CD4-positive, alpha-beta T cell treated with Interleukin-21 for 1 hour (primary cell): ENCODE data around the gene HSPB6.
A peak's percentile ranks its signal among the peaks of the same experiment; 100 is the strongest.

Experiments
- DNase-seq: peaks from one replicate; pipeline ENCODE4 v3.0.0-alpha.2; 2020

The HSPB6 gene

DNA sequence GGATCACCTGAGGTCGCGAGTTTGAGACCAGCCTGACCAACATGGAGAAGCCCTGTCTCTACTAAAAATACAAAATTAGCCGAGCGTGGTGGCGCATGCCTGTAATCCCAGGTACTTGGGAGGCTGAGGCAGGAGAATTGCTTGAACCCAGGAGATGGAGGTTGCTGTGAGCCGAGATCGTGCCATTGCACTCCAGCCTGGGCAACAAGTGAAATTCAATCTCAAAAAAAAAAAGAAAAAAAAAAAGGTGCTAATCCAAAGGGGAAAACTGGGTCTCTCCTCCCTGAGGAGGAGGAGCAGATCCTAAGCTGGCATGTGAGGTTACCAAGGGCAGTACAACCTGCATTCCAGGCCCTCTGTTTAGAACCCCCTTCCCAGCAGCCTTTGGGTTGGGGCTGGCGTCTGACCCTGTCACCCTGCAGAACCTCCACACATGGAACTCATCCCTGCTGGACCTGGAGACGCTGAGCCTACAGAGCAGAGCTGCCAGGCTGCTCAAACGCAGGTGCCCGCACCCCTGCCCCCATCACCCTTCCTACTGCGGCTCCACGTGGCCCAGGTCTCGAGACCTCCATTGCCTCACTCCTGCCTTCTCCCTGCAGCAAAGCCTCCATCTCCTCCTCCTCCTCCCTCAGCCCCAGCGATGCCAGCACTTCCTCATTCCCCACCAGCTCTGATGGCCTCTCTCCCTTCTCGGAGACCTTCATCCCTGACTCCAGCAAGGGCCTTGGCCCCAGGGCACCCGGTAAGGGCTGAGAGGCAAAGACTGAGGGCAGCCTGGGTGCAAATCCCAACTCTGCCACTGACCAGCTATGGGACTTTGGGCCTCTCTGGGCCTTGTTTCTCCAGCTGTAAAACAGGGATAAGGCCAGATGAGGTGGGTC lies 7.8 kb upstream of the HSPB6 start:
- no peak for DNase-seq

- no peak for DNase-seq
Observed at GRCh38 chr19:35760711-35761349, 4.0 kb upstream of the HSPB6 start.

DNA sequence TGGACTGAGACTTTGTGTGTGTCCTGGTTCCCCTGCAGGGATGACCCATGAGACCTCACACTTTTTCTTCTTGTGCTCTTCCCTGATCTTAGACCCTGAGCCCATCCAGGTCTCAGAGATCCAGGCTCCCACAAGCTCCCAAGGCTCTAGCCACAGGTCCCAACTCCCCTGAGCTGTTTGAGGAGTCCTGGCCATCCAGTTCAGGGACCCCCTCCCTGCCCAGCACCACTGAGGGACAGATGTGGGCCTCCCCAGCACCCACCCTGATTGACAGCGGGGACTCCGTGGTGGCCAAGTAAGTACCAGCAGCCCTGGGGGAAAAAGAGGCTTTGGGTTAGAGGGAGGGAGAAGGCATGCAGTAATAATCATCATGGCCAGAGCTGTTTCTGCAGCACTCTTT lies 2.9 kb upstream of the HSPB6 start:
- no peak for DNase-seq

DNA sequence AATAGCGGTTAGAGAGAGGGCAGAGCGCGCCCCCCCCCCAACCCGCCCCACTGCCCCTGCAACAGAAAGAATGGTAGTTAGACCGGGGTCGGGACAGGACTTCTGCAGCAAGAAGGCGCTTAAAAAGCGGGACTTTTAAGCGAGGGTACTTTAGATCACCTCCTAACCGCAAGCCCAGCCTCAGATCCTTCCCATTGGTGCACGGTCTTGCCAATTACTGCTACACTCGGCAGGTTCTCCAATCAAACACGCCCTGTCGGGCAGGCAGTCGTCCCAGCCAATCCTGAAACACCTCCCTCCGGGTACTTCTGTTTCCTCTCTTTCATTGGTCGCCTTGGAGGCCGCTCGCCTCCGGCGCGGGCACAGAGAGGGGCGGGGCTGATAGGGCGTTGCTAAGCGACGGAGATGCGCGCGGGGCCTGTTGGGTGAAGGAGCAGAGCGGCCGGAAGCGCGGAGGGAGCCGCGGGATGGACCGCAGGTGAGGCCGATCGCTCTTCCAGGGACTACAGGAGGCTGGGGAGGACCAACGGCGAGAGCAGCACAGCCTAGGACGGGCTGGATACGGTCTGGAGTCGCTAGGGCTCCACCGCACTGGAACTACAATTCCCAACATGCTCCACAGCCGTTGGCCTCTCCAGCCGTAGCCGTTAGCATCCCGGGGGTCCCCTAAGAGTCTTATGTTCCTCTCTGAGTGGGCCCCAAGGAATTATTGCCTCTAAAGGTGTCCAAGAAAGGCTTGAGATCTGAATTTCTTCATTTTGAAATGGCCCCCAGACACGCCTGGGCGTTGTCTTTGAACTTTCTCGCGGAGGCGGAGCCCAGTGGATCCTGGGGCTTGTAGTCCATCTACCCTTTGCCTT lies 1.1 kb upstream of the HSPB6 start, which contains the start of gene PROSER3:
TSS of gene PROSER3 (plus strand) at position 428 of the 860 bp plus-strand sequence. CDS start at position 468, 40 bp downstream.
- peak; percentile 100 for DNase-seq

GRCh38 chr19:35757231-35757748 lies 461 bp upstream of the HSPB6 start:
- DNase-seq = no peak

GRCh38 chr19:35755550-35756376 lies 1.1 kb downstream of the HSPB6 start:
- peak; percentile 73 for DNase-seq

- DNase-seq = no peak
Observed at GRCh38 chr19:35755131-35755549, 1.7 kb downstream of the HSPB6 start.

DNA sequence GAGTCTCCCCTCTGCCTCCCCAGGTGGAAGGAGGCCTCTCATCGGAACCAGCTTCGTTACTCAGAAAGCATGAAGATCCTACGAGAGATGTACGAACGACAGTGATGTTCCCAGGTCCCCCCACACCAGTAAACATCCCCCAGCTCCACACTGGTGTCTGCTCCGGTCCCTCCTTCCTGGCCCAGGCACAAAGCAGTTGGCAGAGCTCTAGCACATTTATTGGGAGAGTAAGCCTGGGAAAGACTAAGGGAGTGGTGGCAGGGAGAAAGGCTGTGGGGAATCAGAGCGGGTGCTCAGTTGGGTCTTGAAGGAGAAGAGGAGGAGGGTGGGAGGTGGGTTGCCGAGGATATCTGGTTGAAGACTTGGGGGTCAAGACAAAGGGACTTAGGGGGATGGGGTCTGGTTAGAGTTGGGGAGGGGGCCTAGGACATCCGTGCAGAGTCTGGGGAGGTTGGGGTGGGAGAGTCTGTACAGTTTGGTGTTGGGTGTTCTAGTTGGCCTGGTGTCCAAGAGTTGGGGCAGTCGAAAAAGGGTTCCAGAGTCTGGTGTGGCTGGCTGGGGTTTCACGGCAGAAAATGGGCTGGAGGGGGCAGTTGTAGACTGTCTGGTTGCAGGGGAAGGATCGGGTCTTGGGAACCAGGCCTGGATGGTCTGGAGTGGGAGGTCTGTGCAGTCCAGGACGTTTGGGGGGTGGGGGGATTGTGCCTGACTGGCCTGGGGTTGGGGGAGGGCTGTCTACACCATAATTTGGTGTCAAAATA lies 2.3 kb downstream of the HSPB6 start:
- DNase-seq = no peak

DNA sequence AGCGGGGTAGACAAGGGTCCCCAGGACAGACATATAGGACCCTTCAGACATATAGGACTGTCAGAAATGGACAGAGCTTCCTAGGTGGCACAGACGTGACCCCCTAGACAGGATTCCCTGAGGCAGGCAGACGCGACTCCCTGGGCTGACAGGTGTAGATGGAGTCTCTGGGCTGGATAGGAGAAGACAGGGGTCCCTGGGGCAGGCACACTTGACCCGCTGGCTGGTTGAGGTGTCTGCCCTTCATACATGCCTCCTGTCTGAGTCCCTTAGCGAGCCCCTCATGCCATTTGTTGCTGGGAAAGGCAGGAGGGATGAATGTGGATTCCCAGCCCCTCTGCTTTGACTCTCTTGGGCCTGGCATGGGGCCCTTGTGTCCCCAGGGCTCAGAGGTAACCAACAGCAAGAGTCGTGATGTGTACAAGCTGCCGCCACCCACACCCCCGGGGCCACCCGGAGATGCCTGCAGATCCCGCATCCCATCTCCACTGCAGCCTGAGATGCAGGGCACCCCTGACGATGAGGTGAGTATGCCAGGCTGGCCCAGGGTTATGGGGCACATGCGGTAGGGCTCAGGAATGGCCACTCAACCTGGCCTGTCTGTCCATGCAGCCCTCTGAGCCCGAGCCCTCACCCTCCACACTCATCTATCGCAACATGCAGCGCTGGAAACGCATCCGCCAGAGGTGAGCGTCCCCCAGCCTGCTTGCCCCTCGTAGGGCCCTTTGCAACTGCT lies 3.0 kb downstream of the HSPB6 start:
- DNase-seq = no peak

- no peak for DNase-seq
Observed at GRCh38 chr19:35752746-35753350, 4.0 kb downstream of the HSPB6 start.

GRCh38 chr19:35751839-35752745 lies 4.7 kb downstream of the HSPB6 start:
- no peak for DNase-seq

- DNase-seq = no peak
Observed at GRCh38 chr19:35750167-35750566, 6.7 kb downstream of the HSPB6 start.

GRCh38 chr19:35748106-35749020 lies 8.5 kb downstream of the HSPB6 start, which contains the start of gene LIN37:
Gene LIN37 (plus strand): TSS chr19:35748576. CDS start chr19:35748725, 149 bp downstream.
- peak; percentile 99 for DNase-seq

GRCh38 chr19:35746531-35746930 lies 10.3 kb downstream of the HSPB6 start:
- no peak for DNase-seq

DNA sequence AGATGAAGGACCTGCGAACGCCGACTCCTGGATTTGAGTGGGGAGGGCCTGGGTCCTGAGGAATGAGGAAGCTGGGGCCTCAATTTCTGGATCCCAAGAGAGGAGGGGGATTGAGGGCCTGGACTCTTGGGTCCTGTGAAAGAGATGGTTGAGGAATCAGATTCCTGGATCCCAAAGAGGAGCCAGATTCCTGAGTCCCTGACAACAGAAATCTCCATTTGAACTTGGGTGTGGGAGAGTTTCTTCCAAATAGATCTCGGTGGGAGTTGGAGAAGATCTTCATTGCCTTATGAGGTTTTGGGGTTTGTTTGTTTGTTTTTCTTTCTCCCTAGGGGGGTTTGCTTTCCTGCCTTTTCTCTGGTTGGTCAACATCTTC lies 10.8 kb downstream of the HSPB6 start:
- DNase-seq = no peak

DNA sequence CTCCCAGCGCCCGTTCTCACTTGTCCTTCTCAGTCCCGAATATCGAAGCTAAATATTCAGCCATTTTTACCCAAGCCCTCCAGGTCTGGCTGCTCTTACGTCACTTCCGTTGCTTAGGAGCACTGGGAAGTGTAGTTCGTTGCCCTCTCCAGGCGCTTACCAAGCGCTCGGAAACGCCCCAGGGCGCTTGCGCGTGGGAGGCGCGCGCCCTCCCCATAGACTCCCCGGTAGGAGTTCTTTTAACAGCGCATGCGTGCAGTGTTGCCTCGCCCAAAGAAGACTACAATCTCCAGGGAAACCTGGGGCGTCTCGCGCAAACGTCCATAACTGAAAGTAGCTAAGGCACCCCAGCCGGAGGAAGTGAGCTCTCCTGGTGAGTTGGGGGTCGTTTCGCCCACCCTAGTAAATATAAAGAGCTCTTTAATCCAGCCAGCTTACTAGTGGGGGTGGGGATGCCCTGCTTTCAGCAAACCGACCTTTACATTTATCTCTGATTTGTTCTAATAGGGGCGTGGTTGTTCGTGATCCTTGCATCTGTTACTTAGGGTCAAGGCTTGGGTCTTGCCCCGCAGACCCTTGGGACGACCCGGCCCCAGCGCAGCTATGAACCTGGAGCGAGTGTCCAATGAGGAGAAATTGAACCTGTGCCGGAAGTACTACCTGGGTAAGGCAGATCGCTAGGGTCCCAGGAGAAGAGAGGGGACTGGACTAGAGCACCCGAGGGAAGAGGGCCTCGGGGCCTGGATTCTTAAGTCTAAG lies 11.3 kb downstream of the HSPB6 start, which contains the start of the genes PSENEN and U2AF1L4:
TSS of gene PSENEN (plus strand) at position 324 of the 759 bp plus-strand sequence. CDS start at position 604, 280 bp downstream.
TSS of gene U2AF1L4 (minus strand) at position 91 of the 759 bp plus-strand sequence. CDS start at position 64, 27 bp downstream.
- peak; percentile 99 for DNase-seq
